GM19025 (cell line): ENCODE measurements around the gene MYCN.
"Not testable (repeated sequence)": the region's sequence is repeated elsewhere in the genome, so short reads cannot be mapped to it uniquely, and the experiment has no call there.

Source experiments
- ATAC-seq: cut with Tn5 transposase; IDR thresholded peaks from one replicate; pipeline ENCODE4 v1.9.1; 2021; ENCODE audit warnings: mild to moderate bottlenecking, low read depth, moderate library complexity; ENCODE audit not compliant: unreplicated experiment

MYCN gene

DNA sequence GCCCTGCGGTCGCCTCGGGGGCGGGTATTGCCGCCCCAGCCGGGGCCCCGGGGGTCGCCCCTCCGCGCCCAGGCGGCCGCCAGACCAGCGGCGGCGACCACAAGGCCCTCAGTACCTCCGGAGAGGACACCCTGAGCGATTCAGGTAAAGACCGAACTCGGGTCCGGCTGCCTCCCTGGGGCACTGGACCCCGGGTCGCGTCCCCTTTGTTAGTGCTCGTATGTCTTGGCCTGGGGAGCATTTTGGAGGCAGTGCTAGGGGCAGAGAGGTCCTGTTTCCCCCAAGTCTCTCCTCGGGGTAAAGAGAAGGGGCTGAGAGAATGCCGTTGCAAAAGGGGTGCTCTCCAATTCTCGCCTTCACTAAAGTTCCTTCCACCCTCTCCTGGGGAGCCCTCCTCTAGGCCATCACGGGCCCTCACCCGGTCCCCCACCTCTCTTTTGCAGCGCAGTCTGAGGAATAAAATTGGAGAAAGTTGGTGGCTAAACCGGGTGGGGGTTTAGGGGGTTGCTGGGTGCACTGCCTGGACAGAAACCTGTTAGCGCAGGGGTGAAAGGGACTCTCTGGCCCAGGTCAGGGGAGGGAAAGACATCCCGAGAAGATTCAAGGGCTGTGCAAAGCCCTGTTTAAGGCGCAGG lies 2.5 kb downstream of the MYCN start:
- no peak for ATAC-seq

DNA sequence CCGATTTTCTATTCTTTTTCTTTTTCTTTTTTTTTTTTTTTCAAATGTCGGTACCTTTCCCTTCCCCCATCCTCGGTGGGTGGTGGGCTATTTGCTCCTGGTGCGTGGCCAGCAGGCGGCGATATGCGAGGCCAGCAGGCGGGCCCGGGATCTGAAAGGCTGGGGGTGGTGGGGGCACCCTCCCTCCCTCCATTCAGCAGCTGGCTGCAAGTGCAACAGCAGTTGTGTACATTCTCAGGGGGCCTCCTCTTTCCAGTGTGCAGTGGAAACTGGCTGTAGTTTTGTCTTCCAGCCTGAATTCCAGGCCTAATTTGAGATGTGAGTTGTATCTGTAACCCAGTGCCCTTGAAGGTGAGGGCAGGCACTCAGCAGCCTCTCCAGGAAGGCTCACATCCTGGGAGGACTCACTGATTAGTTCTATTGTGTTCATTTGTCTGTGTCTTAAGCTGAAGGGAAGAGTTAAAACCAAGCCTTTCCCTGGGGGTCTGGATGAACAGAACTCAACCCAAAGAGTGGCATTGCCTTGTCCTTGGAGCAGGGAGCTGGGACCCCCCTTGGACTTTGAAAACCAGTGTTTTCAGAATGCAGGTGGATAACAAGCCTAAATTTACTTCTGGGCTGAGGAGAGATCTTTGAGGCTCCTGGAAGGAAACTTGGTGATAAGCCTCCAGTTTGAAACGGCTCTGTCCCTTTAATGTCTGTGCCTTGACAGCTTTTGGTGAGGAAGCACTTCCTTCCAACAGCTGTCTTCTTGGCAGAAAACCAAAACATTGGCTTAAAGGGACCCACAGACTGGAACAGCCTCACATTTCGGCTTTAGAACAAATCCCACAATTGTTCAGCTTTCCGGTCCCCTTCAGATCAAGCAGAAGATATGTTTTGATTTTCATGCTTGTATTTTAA lies 3.3 kb downstream of the MYCN start:
- no peak for ATAC-seq

DNA sequence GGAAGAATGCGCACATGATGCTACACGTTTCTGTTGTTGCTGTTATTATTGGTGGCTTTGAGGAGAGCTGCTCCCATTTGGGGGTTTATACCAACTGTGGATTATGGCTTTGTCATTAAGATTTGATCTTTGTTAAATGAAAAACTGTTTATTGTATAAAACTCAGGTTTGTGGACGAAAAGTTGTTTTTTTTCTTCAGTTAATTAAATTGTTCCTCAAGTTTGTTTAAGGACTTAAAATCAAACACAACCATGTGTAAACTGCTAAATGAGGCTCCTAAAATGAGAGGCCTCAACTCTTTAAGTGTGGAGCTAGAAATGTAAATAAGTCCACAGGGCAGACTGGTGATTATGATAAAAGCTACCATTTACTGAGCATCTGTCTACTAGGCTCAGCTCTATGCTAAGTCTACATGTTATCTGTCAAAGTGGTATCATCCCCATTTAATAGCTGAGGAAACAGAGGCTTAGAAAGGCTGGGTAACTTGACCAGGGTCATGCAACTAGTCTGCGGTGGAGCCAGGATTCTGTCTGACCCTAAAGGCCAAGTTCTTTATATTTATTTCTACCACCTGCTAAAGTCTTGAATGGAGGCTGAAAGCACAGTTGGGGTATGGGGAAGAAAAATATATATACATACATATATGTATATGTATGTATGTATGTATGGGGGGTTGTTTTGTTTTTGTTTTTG lies 4.1 kb downstream of the MYCN start:
- no peak for ATAC-seq

DNA sequence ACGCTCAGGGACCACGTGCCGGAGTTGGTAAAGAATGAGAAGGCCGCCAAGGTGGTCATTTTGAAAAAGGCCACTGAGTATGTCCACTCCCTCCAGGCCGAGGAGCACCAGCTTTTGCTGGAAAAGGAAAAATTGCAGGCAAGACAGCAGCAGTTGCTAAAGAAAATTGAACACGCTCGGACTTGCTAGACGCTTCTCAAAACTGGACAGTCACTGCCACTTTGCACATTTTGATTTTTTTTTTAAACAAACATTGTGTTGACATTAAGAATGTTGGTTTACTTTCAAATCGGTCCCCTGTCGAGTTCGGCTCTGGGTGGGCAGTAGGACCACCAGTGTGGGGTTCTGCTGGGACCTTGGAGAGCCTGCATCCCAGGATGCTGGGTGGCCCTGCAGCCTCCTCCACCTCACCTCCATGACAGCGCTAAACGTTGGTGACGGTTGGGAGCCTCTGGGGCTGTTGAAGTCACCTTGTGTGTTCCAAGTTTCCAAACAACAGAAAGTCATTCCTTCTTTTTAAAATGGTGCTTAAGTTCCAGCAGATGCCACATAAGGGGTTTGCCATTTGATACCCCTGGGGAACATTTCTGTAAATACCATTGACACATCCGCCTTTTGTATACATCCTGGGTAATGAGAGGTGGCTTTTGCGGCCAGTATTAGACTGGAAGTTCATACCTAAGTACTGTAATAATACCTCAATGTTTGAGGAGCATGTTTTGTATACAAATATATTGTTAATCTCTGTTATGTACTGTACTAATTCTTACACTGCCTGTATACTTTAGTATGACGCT lies 5.8 kb downstream of the MYCN start:
- ATAC-seq = no peak

DNA sequence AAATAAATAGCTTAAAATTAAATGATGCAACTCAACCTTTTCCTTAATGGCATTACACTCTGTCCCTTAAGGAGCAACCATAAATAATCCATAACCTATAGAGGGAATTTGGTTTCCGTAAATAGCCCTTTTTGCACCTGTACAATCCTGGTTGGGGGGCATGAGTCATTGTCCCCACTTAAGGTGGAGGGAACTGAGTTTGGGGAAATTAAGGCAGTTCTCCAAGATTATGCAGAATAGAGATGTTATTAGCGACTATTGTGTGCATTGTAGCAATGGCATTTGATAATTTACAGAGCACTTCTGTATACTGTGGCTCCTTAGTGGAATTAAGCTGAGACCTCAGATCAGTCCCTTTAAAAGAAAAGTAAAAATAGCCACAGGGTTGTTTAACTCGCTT lies 6.6 kb downstream of the MYCN start:
- no peak for ATAC-seq

DNA sequence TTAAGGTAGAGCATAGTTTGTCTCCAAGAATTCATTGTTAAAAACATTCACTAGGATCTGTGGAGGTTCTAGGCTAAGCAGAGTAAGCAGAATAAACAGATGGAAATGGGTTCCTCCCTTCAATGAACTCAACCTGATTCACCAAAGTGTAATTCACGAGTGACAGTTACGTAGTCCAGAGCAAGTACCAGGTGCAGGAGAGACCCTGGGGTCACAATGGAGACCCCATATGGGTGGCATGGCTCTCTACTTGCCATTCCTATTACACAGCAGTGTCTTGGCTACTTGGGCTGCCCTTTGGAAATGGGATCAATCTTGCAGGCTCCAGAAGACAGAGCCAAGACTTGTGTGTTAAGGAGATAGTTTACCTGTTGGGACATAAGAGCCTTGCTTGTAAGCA lies 7.1 kb downstream of the MYCN start:
- ATAC-seq = no peak

DNA sequence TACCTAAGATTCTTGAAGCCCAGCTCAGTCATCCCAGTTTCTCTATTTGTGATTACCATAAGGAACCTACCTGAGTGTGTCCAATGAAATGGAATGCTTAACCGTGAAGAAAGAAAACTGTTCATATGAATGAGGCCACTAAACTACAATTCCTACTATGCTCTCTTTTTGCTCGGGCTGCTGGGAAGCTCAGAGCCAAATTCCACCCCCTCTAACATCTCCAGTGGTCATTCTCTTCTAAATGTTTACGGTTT lies 8.3 kb downstream of the MYCN start:
- no peak for ATAC-seq

DNA sequence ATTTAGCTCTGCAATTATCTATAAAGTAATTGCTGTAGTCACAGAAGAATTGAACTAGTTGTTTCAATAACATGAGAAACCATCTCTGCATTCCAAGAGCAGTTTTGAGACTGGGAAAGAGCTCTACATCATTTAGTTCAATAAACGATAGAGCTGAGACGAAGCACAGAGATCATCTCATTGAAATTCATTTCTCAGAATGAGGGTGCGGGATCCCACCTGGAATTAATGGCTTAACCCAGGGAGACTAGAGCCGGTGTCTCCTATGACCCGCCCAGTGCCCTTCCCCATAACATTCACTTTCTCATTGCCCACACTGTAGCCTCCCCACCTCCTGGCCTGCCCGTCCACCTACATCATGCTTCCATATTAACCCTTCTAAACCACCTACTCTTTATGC lies 8.8 kb downstream of the MYCN start:
- ATAC-seq = no peak

DNA sequence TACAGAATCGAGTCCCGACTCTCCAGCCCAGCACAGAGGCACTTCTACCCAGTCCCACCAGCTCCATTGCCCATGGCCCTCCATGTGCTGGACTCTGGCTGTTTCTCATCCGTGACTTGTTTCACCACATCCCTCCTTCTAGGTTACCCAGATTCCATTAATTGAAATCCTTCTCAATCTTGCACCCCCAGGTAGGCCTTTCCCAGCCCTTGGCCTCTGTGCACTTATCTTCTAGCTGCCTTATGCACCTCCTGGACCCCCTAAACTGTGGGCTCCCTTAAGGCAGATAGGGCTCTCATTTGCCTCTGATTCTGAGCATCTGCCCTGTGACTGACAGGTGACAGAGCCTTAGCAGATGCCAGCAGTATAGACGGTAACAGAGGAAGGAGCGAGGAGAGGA lies 9.2 kb downstream of the MYCN start:
- ATAC-seq = no peak

DNA sequence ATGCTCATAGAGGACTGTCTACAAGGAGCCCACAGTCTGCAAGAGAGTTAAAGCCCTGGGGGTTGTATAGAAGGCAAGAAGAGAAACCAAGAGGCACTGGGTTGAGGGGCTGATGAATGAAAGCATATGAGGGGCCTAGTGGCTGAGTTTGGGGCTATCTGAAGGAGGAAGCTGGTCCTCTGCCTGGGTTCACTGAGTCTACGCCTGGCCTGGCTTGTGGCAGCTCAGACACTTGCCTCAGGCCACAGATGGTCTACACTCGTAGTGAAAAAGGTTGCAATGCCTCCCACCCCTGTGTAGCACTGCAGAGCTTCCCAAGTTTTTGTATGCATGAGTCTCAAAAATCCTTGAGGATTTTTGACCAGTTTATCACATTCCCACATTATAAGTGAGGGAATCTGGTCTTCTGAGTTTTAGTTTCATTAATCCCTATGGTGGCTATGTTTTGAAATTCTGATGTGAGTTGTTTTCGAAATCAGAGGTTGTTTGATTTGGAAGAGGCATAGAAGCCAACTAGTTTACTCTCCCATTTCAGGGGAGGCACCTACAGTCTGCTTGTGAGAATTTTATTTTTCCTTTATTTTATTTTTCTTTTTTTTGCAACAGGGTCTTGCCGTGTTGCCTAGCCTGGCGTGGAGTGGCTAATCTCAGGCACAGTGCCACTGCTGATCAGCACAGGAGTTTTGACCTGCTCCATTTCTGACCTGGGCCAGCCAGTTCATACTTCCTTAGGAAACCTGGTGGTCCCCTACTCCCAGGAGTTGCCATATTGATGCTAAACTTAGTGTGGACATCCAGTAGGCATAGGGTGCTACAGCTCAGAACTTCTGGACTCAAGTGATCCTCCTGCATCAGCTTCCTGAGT lies 10.0 kb downstream of the MYCN start:
- no peak for ATAC-seq

DNA sequence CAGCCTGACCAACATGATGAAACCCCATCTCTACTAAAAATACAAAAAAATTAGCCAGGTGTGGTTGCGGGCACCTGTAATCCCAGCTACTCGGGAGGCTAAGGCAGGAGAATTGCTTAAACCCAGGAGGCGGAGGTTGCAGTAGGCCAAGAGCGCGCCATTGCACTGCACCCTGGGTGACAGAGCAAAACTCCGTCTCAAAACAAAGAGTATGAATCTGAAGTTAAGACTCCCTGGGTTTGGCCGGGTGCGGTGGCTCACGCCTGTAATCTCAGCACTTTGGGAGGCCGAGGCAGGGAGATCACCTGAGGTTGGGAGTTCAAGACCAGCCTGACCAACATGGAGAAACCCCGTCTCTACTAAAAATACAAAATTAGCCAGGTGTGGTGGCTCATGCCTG lies 11.6 kb downstream of the MYCN start:
- not testable (repeated sequence) for ATAC-seq

DNA sequence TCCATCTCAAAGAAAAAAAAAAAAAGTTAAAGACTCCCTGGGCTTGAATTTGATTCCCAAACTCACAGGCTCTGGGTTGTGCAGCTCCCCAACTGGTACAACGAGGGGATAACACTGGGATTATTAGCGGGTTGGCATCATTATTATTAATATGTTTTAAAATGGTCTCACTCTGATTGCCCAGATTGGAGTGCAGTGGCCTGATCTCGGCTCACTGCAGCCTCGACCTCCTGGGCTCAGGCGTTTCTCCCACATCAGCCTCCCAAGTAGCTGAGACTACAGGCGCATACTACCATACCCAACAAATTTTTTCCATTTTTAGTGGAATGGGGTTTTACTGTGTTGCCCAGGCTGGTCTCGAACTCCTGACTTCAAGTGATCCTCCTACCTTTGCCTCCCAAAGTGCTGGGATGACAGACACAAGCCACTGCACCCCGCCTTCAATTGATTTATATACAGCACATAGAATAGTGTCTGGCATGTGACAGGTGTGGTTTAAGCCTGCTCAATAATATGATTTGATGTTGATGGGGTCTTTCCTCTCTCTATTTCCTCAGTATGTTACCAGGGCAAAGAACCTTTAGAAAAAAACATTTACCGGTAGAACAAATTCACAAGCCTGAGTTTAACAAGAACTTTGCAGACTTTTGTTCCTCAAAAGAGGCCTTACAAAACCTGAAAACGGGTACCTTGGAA lies 12.2 kb downstream of the MYCN start:
- no peak for ATAC-seq

DNA sequence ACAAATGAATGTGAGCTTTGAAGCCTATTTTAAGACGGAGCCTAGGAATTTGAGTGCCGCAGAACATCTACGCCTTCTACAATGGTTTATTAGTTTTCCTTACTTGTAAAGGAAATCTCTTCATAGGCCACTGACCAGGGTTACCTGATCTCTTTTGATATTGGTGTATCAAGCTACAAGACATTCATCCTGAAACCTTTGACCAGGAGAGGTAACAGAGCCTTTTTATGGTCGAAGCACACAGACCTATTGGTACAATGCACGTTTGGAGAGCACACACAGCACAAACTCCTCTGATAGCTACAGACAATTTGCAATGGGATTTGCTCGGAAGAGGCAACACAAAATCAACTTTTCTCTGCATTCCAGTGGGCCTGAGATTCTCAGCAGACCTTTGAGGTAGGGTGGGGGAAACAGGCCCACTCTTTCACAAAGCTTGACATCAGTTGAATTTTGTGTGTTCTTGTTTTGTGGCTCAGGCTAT lies 12.8 kb downstream of the MYCN start:
- no peak for ATAC-seq

DNA sequence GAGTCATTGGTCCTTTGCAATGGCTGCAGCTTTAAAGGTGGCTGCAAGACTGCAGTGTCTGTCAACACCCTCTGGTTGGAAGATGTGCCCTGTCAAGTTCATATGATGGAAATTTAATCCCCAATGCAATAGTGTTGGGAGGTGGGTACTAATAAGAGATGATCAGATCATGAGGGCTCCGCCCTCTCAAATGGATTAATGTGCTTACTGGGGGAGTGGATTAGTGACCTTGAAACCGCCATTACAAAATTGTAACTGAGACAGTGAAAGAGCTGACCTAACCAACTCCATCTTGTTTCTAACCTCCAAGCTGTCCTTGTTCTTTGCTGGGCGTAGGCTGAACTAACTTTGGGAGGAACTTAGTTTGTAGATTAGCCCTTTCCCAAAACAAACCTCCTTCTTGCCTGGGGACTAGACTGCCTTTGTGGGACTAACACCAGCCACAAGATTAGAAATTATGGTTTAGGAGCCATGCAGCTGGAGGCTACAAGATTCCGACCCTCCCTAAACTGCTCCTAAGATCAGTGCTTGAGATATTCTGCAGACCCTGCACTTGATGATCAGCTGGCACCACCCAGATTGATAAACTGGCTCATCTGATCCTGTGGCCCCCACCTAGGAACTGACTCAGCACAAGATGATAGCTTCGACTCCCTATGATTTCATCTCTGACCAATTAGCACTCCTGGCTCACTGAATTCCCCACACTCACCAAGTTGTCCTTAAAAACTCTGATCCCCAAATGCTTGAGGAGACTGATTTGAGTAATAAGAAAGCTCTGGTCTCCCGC lies 13.7 kb downstream of the MYCN start:
- no peak for ATAC-seq

DNA sequence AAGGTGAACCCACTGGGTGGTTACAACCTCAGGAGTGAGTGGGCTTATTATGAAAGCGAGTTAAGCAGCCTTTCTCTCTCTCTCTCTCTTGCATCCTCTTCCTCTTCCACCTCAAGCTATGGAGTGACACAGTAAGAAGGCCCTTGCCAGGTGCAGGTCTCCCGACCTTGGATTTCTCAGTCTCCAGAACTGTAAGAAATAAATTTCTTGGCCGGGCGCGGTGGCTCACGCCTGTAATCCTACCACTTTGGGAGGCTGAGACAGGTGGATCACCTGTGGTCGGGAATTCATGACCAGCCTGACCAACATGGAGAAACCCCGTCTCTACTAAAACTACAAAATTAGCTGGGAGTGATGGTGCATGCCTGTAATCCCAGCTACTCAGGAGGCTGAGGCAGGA lies 14.4 kb downstream of the MYCN start:
- no peak for ATAC-seq

DNA sequence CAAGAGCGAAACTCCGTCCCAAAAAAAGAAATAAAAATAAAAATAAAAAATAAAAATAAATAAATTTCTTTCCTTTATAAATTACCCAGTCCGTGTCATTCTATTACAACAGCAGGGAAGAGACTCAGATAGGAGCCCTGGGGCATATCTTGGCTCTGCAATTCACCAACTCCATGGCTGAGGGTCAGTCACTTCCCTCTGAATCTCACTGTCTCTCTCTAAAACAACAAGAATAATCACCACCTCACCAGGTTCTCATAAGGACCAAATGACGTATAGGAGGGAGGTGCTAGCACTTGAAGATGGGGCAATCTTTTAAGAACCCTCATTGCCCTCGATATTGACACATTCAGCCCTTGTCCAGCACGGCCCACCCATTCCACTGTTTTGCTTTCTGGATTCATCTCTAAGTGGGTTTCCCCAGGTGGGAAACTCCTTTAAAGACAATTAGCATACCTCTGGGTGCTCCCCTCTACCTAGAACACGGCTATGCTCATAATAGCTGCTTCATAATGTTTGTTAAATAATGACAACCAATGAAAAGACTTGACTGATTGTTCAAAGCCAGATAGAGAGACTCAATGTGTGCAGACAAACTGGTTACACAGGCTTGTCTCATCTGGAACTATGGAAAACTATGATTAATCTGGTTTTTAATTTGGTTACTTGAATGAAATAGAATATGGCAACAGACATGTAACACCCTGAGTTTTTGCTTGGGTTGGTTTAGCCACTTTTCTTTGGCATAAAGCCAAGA lies 15.1 kb downstream of the MYCN start:
- ATAC-seq = no peak

DNA sequence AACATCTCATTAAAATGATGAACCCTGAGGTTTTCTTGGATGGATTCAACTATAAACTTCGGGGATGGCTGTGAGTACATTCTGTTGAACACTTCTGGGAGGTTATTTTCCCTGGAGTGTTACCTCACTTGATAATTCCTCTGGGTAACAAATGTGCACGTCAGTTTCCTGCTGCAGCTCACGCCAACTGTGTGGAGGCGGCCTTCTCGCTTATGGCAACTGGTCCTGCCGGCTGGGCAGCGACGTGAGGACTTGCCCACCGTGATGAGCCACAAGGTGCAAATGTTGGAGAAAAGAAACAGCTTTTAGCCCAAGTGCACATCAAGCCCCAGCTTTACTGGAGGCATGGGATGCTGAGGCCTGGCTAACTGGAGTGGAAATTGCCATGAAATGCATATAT lies 15.9 kb downstream of the MYCN start:
- no peak for ATAC-seq
